Endometrium (tissue), 2 donors: ENCODE data around the gene TDRD1.

Experiments
- FAIRE-seq: peaks from 2 replicates; lab custom pipeline; 2012; peaks lifted over from hg19 to GRCh38; lab: Jason Lieb, UNC
- donor health status: control.
- donor health status: control.

Gene TDRD1

DNA sequence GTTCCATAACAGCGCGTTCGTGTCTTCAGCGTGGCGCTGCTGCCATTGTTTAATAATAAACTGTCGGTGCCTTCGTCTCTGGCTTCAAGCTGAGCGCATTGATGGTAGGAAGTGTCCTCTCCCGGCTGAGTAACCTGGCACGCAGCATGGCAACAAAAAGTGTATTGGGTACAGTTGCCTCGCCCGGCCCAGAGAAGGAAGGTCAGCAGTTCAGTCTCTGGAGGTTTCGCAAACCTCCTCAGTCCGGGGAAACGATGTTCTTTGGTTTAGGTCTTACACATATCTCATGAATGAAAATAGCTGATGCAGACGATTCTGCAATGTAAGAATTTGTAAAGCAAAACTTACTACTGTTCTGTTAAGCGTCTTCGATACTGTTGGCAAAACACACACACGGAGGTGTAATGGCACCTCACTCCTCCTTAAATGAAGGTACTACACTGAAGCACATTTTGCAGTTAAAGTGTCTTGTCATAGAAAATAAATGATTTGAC is 4.4 kb upstream of the TDRD1 start:
- no peak for FAIRE-seq

DNA sequence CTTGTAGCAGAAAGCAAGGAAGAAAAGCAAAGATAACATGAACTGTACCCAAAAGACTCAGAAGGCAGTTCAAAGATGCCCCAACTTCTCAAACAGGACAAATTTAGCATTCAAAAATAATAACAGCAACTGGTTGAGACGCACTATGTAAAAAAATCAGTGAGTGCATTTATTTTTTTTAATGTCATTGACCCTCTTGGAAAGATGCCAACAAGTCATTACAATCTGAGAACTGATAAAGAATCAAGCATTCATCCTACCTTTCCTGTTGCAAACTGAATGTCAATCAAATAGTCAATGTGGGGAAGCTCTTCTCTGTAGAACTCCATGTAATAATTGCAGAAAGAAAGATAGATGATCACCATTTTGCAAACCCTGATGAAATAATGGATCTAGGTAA is 3.5 kb upstream of the TDRD1 start:
- FAIRE-seq: no peak

- no peak for FAIRE-seq
Measured at GRCh38 chr10:114176511-114176910, 2.6 kb upstream of the TDRD1 start.

GRCh38 chr10:114179747-114180146 is 594 bp downstream of the TDRD1 start:
- FAIRE-seq: no peak

GRCh38 chr10:114180937-114181336 is 1.8 kb downstream of the TDRD1 start:
- no peak for FAIRE-seq

GRCh38 chr10:114181971-114182370 is 2.8 kb downstream of the TDRD1 start:
- no peak for FAIRE-seq

DNA sequence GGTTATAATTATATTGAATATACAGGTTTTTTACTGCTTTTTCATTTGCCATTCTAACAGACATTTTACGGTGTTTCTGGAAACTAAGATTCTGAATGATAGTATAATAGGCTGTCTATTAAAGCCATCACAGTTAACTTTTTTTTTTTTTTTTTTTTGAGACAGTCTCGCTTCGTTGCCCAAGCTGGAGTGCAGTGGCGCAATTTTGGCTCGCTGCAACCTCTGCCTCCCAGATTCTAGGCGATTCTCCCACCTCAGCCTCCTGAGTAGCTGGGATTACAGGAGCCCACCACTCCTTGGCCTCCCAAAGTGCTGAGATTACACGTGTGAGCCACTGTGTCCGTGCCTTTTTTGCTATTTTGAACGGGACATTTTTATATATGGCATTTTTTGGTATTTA is 4.4 kb downstream of the TDRD1 start:
- FAIRE-seq: no peak

GRCh38 chr10:114184276-114184675 is 5.1 kb downstream of the TDRD1 start:
- FAIRE-seq: no peak

DNA sequence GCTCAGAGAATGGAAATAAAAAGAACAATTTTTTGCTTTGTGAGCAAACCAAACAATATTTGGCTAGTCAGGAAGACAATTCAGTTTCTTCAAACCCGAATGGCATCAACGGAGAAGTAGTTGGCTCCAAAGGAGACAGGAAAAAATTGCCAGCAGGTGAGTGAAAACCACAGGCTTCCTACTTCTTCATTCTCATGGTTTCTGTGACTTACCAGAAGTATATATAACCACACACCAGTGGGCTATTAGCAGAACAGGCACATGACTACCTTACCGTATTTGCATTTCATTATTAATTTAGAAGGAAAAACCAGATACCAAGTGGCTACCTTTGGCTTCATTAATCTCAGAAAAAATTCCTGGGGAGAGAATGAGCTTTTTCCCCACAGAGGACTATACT is 8.8 kb downstream of the TDRD1 start:
- no peak for FAIRE-seq

- FAIRE-seq: no peak
Measured at GRCh38 chr10:114188900-114189299, 9.7 kb downstream of the TDRD1 start.

DNA sequence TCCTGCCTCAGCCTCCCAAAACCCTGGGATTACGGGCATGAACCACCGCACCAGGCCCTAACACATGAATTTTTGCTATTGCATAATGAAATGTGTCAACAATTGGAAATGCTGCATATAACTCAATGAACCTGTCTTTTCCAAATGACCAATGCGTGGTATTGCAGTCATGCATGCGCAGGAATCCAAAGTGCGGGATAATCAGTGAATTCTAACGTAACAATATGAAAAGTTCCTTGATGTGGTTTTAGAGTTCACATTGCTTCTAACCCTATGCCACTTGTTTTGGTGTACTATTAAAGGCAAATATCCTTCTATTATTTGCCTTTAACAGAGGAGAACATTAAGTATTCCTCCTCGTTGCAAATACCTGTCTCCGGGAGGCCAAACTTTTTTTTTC is 10.5 kb downstream of the TDRD1 start:
- no peak for FAIRE-seq

DNA sequence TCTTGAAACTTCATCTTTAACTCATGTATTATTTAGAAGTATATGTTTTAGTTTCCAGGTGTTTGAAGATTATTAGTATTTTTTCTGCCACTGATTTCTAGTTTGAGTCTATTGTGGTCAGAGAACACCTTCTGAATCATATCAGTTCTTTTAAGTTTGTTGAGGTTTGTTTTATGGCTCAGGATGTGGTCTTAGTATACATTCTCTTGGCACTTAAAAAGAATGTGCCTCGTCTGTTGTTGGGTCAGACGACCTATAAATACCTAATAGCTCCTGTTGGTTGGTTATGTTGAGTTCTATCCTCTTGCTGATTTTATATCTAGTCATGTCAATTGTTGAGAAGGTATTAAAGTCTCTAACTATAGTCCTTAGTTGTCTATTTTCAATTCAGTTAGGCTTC is 15.9 kb downstream of the TDRD1 start:
- no peak for FAIRE-seq

DNA sequence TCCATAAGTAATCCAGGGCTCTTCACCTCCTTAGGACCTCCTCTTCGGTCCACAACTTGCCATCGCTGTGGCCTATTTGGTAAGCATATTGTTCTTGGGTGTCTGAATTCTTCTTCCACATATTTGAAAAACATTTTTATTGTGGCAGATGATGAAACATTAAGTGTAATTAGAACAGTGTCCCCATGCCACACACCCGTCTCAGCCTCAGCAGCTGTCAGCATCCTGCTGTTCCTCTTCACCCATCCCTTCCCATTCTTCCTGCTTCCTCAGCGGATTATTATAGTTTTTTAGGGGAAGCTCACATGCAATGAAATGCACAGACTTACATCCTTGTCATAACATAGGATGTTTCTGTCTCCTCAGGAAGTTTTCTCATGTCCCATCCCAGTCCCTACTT is 20.1 kb downstream of the TDRD1 start:
- FAIRE-seq: no peak

GRCh38 chr10:114202812-114203211 is 23.7 kb downstream of the TDRD1 start:
- FAIRE-seq: no peak

DNA sequence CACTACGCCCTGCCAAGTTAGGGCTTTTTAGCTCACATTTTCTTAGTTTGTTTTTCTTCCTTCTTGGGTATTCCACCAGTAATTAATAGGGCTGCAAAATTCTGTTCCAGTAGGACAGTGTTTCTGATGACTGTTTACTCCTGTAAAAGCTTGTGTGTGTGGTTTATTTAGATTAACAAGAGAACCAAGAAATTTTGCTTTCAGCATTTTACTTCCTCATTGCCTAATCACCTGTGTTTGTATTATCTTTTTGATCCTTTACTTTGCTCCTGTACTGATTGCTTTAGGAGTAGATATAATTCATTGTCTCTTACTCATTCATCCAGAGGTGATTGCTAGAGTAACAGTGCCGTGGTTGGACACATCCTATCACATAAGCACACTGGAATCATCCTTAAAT is 27.7 kb downstream of the TDRD1 start:
- no peak for FAIRE-seq

DNA sequence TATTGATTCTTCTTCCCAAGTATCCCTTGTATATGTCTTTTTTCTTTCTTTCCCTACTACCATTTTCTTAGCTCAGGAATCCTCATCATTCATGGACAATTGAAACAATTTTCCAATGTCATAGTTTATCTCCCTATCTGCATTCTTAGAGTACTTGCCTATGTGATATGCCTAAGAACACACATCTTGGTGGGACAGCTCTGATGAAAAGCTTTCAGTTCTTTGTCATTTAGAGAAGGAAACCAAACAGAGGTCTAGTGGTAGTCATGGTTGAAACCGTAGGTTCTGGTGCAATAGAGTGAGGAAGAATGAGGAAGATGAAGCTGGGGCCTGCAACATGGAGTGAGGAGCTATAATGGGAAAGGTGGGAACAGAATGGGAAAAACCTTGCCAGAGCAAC is 28.2 kb downstream of the TDRD1 start:
- FAIRE-seq: no peak

- FAIRE-seq: no peak
Measured at GRCh38 chr10:114208351-114208750, 29.2 kb downstream of the TDRD1 start.

DNA sequence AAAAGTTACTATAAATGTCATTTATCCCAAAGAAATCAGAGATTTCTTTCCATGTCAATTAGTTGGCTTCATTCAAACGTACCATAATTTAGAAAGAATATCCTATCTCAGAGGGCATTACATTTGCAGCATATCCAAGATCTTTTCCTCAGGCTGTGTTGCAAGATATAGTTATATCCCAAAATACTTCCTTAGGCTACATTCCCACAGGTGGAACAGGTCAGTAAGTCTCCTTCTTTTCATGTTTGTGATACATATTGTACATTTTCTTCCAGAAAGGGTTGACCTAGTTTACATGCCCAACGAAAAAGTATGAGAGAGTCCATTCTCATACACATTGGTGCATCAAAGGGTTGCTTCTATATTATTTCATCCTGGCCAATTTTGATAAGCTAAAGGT is 33.0 kb downstream of the TDRD1 start:
- FAIRE-seq: no peak

GRCh38 chr10:114215033-114215432 is 35.9 kb downstream of the TDRD1 start:
- FAIRE-seq: no peak

- no peak for FAIRE-seq
Measured at GRCh38 chr10:114220281-114220680, 41.1 kb downstream of the TDRD1 start.

GRCh38 chr10:114221235-114221634 is 42.1 kb downstream of the TDRD1 start:
- FAIRE-seq: no peak

DNA sequence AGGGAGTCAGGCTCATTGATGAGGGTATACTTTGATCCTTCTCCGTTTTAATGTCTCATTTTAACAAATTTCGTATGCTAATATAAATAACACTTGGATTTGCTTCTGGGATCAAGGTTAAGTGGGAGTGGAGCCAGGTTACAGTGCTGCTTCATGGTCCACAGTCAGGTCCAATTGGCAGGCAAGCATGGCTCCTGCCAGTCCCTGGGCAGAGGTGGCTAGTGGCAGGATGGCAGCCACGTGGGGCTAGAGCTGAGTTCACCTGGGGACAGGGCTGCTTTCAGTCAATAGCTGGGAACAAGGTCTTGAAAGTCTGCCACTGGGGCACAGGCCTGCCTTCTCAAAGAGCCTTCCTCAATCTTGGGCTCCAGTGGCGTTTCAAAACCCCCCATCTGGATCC is 43.9 kb downstream of the TDRD1 start:
- FAIRE-seq: no peak

DNA sequence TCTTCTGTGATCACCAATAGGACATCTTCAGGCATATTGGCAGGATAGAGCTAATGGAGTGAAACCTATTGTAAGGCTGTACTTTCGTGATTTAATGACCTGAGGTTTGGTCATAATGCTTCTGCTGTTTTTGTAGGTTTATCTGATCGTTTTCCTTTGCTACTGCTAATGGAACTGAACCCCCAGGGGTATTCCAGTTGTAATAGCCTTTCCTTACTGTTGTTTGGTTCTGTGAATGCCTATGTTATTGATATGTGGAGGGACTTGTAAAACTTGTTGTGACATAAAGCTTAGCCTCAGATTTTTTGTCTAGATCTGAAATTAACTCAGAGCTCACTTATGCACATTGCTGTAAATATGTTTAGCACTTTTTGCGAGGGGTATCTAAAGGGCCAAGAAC is 49.0 kb downstream of the TDRD1 start:
- FAIRE-seq: no peak

GRCh38 chr10:114232561-114233176 is 53.5 kb downstream of the TDRD1 start:
- FAIRE-seq: no peak

DNA sequence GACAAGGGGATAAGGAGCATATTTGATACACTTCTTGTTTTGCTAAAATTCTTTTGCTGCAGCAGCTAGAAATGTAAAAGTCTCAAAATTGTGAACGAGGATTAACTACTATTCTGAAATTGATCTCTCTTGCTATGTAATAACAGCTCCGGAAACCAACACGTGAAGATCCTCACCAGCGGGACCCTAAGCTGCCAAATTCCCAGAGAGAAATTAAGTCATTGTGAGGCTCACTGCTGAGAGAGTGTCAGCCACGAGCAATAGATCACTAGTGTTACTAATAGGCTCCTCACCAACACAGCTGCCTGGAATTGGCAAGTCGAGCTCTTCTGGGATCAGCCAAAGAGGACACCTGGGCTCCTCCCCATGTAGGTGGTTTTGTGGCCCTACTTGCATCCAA is 54.3 kb downstream of the TDRD1 start:
- FAIRE-seq: no peak
